Measurements from ENCODE around the gene ENPP7. TPM values are rescaled to one million over a fixed set of nuclear protein-coding genes. Genes with fewer than 3 reads are reported as not detected.

The ENPP7 gene
- total RNA-seq, 1 experiment from 2014 or later: not detected

DNA sequence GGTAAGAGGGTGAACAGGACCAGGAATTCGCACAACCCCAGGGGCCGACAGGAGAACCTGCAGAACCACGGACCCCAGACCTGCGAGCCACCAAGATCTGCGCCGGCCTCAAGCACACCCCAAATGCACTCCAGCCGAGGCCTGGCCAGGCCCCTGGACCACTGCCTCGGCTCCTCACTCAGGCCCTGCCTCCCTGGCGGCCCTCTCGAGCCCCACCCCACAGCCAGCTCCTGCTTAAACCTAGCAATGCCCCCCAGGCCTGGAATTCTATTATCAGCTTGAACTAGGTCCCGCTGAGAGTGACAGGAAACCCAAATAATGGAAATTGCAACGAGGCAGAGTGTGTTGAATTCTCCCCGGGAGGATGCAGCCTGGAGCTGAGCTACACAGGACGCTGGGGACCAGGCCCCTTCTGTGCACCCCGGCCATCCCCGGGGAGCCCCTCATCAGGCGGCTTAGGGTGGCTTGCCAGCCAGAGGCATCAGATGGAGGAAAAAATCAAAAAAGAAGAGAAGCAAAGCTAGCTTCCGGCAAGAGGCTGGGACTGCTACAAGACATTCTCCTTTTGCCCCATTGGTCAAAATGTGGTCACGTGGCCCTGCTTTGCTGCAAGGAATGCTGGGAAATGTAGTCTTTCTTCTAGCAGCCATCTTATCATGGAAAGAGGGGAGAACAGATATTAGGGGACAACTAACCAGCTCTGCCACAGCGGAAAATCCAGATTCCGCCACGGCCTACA, 2.4 kb upstream of the ENPP7 start:
- in situ Hi-C loops (cut with HindIII; ENCODE audit: low sequenced_read_pairs): no loop called here
- peak; percentile 97 for DNase-seq (ENCODE audit: low spot score)

DNA sequence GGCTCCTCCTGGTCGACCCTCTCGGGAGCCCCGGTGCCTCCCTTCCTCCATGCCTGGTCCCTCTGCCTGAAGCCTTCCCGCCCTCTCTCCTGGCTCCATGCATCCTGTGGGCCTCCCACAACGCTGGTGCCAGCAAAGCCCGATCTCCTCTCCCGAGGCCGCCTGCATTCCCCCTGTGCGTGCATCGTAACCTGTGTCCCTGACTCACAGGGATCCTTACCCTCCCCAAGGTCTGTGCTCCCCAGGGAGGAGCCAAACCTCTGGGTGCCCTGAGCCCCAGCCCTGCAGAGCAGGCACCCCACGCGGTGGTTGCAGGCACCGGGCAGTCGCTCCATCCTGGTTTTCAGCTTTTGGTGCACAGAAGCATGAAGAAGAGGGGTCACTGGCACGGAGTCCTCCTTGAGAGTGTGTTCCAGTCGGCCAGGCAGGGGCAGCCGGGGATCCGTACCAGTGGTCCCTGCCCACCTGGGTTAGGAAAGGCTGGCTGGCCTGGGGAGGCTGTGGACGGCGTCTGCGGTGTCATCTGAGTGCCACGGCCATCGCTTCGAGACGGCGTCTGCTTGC, 1.8 kb upstream of the ENPP7 start:
- in situ Hi-C loops (cut with HindIII; ENCODE audit: low sequenced_read_pairs): no loop called here
- no peak for DNase-seq (ENCODE audit: low spot score)

DNA sequence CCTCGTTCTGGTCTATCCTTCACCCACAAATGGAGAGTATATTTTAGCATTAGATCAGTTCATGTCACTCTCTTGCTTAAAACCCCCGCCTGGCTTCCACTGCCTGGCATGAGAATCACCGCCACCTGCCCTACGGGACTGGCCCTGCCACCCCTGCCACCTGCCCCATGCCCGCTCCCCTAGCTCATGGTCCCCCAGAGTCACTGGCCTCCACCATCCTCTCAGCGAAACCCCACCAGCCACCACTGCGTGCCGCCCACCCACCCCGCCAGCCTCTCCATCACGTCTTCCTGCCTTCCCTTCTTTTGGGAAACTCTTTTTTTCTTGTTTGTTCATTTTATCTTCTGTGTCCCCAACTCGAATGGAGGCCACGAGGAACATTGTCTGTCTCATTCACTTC, 982 bp upstream of the ENPP7 start:
- in situ Hi-C loops (cut with HindIII; ENCODE audit: low sequenced_read_pairs): no loop called here
- no peak for DNase-seq (ENCODE audit: low spot score)

DNA sequence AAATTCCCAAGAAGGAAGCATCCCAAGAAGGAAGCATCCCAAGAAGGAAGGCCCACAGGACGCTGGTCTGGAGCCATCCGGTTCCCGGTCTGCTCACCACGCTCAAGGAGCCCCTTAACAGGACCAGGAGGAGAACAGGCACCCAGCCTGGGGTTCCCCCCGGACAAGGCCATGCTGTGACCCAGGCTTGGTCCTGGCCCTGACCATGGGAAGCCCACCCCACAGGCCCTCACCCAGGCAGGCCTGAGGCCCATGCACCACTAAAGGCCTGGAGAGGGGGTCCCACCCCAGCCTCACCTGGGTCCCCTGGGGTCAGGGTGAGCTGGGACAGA, 340 bp upstream of the ENPP7 start:
- DNase-seq (ENCODE audit: low spot score): no peak
- in situ Hi-C loops (cut with HindIII; ENCODE audit: low sequenced_read_pairs): no loop called here

DNA sequence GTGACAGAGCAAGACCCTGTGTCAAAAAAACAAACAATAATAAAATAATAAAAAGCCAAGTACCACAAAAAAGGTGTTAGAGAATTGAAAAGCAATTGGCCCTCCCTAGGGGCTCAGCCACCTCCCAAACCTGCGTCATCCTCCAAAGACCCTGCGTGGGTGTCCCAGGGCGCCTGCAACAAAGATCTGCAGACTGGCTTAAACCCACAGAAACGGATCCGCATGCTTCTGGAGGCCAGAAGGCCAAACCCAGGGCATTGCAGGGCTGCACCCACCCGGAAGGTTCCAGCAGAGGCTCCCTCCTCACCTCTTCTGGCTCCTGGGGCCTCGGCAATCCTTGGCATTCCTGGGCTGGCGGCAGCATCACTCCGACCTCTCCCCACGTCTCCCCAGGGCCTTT, 1.5 kb downstream of the ENPP7 start:
- no peak for DNase-seq (ENCODE audit: low spot score)
- in situ Hi-C loops (cut with HindIII; ENCODE audit: low sequenced_read_pairs): no loop called here

DNA sequence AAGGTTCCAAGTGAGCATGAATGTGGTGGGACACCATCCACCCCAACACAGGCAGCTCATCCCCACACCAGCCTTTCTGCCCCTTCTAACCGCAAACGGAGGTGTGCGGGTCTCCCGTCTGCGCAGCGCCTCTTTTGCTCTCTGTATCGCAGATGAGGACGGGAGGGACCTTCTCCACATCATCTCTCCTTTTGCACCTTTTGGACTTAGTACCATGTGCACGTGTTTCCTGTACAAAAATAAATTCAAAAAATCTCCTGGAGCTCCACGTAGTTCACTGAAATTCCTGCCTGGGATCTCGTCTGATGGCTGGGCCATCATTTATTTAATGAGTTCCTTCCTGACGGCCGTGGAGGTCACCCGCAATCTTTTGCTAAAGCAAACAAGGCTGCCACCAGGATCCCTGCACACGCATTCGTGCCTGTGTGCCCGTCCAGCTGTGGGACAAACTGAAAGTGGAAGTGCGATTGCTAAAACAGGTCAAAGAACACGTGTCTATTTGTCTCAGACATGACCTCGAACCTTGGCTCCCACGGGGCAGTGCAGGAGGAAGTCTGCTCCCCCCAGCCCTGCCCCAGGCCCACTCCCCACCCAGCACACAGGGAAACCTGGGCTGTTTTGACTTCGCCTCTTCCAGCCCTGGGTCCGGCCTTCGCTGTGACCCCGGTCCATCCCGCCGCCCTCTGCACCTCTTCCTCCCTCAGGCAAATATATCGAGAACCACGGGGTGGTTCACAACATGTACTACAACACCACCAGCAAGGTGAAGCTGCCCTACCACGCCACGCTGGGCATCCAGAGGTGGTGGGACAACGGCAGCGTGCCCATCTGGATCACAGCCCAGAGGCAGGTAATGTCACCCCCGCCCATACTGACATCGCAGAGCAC, 2.3 kb downstream of the ENPP7 start:
- in situ Hi-C loops (cut with HindIII; ENCODE audit: low sequenced_read_pairs): no loop called here
- DNase-seq (ENCODE audit: low spot score): no peak

DNA sequence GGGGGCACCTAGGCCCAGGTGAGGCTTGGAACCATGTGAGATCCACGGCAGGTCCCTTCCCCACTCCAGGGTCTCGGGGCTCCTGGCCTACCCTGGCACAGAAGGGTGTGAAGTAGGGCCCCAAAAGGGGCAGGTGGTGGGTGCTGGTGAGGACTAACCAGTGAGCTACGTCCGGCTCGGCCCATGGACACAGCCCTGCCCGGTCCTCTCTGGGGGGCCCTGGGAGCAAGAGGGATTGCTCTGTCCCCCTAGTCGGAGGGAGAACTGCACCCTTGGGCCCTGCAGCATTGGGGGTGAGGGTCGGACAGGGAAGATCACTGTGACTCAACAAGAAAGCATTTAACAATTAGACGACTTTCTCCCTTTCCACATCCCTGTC, 2.9 kb downstream of the ENPP7 start:
- DNase-seq (ENCODE audit: low spot score): no peak
- in situ Hi-C loops (cut with HindIII; ENCODE audit: low sequenced_read_pairs): no loop called here

DNA sequence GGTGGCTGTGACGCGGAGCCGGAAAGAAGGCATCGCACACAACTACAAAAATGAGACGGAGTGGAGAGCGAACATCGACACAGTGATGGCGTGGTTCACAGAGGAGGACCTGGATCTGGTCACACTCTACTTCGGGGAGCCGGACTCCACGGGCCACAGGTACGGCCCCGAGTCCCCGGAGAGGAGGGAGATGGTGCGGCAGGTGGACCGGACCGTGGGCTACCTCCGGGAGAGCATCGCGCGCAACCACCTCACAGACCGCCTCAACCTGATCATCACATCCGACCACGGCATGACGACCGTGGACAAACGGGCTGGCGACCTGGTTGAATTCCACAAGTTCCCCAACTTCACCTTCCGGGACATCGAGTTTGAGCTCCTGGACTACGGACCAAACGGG, 4.4 kb downstream of the ENPP7 start:
- in situ Hi-C loops (cut with HindIII; ENCODE audit: low sequenced_read_pairs): no loop called here
- DNase-seq (ENCODE audit: low spot score): no peak

DNA sequence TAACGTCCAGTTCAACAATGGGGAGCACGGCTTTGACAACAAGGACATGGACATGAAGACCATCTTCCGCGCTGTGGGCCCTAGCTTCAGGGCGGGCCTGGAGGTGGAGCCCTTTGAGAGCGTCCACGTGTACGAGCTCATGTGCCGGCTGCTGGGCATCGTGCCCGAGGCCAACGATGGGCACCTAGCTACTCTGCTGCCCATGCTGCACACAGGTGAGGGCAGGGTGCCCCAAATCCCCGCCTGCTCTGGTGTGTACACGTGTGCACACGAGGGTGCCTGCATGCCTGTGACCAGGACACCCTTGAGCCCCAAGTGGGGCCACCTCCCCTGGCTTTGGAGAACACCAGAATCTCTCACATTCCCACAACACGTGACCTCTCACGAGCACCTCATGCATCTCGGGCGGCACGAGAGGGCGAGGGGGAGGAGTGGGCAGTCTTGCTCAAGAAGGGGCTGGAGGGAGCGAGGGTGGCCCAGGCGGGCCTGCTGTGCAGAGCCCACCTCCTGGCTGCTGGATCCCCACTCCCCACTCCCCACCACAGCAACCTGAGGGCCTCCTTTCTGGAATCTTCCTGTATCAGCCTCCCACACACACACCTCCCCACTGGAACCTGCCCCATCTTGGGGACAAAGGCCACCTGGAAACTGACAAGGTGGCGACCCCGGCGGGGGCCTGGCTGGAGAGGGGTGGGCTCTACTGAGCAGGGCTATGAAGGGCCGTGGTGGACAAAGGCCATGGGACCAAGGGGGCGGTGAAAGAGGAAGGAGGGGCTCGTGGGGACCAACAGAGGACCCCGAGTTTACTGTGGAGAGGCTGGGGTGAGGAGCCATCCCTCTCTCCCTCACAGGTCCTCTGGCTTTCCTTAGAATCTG, 6.5 kb downstream of the ENPP7 start:
- DNase-seq (ENCODE audit: low spot score): no peak
- in situ Hi-C loops (cut with HindIII; ENCODE audit: low sequenced_read_pairs): no loop called here

DNA sequence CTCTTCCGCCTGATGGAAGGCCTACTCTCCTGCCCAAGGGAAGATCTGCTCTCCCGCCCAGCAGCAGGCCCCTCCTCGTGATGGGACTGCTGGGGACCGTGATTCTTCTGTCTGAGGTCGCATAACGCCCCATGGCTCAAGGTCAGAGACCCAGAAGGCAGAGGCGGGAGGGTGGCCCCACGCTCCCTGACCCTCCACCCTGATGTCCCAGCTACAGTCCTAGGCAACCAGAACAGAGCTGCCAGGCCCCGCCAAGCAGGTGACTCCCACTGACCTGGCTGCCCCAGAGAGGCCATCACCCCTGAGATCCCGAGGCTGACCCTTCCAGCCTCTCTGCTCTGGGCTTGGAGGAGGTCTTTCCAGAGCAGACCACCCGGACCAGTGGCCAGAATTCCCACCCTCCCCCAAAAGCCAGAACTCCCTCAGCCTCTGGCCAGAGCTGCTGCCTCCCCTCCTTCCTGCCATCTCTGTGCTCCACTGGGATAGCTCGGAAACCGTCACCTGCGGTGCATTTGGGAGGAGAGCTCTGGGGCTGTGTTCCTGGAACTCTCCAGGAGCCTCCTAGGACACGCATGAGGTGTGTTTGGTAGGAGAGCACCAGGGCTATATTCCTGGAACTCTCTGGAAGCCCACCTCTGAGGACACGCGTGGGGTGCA, 7.3 kb downstream of the ENPP7 start:
- in situ Hi-C loops (cut with HindIII; ENCODE audit: low sequenced_read_pairs): no loop called here

DNA sequence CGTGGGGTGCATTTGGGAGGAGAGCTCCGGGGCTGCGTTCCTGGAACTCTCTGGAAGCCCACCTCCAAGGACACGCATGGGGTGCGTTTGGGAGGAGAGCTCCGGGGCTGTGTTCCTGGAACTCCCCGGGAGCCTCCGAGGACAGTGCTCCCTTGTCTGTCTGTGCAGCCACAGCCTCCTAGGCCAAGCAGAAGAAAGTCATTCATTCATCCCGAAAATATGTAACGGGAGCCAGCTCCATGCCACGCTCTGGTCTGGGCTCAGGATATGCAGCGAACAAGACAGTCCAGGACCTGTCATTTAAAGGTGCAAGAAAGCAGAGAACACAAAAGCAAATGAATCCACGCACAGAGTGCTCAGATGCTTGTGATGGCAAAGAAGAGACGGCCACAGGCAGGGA, 7.9 kb downstream of the ENPP7 start:
- in situ Hi-C loops (cut with HindIII; ENCODE audit: low sequenced_read_pairs): no loop called here
- no peak for DNase-seq (ENCODE audit: low spot score)

More for the DNA sequence above, 7.3 kb downstream of the ENPP7 start:
- DNase-seq (ENCODE audit: low spot score): no peak

DNA sequence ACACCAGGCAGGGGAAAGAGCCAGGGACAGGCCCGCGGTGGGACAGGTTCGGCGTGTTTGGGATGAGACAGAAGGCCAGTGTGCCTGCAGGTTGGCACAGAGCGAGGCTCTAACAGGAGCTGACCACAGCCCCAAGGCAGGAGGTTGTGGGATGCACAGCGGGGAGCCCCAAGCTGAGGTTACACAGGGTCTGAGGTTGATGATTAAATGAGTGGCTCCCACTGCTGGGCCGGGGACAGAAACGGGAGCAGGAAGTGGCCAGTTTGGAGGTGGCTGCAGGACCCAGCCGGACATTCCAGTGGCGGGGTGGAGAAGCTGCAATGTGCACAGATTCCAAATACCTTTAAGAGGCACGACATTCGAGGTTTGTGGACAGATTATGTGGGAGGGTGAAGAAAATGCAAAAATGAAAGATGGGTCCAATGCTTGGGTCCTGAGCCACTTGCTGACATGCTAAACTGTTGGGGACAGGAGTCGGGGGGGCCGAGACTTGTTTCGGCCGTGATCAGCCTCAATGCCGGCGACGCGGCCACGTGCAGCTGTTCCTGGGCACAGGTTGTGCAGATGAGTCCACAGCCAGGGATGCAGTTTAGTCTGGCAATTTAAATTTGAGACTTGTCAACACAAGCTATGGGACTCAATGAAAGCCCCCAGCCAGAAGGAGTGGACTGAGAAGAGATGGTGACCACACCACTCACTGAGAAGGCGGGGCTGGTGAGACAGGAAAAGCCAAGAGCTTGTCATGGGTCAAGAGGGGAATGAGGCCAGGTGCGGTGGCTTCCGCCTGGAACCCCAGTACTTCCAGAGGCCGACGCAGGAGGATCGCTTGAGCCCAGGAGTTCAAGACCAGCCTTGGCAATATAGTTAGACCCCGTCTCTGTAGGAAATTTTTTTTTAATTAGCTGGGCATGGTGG, 8.7 kb downstream of the ENPP7 start:
- in situ Hi-C loops (cut with HindIII; ENCODE audit: low sequenced_read_pairs): loop anchor here (10.0 kb wide), 1 partner anchor 55 kb away; the partner anchor contains the start of gene CBX8
- no peak for DNase-seq (ENCODE audit: low spot score)

DNA sequence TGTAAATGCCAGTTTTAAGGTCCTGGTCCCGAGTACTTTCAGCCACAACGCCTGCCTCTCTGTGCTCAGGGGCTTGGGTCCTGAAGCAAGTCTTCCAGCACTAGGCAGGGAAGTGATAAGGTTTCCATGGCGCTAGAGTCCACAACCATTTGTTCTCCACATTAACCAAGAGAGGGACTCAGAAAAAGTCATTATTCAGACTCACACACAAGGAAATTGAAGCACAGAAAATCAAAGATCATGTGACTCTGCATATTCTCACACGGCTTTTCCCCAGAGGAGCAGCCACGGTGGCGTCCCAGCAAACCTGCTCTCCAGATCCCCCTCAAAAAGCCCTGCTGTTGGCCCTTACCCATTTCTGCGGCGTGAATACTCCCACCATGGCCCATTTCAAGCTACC, 9.7 kb downstream of the ENPP7 start:
- DNase-seq (ENCODE audit: low spot score): no peak
- in situ Hi-C loops (cut with HindIII; ENCODE audit: low sequenced_read_pairs): loop anchor here (10.0 kb wide), 1 partner anchor 54 kb away; the partner anchor contains the start of gene CBX8

DNA sequence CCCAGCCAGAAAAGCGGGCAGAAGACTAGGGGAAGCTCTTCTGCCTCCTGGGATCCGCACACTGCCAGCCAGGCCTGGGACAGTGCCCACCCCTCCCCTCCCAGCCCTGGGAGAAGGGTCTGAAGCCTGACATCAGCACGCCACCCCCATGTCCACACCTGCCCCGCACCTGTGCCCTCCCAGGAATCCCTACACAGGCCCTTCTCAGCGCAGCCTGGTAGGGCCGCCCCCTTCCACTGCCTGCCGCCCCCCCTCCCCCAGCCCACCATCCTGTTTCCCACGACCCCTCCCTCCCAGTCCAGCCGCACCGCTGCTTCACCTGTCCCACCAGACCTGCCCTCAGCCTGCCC, 10.6 kb downstream of the ENPP7 start:
- no peak for DNase-seq (ENCODE audit: low spot score)
- in situ Hi-C loops (cut with HindIII; ENCODE audit: low sequenced_read_pairs): loop anchor here (10.0 kb wide), 1 partner anchor 53 kb away; the partner anchor contains the start of gene CBX8

DNA sequence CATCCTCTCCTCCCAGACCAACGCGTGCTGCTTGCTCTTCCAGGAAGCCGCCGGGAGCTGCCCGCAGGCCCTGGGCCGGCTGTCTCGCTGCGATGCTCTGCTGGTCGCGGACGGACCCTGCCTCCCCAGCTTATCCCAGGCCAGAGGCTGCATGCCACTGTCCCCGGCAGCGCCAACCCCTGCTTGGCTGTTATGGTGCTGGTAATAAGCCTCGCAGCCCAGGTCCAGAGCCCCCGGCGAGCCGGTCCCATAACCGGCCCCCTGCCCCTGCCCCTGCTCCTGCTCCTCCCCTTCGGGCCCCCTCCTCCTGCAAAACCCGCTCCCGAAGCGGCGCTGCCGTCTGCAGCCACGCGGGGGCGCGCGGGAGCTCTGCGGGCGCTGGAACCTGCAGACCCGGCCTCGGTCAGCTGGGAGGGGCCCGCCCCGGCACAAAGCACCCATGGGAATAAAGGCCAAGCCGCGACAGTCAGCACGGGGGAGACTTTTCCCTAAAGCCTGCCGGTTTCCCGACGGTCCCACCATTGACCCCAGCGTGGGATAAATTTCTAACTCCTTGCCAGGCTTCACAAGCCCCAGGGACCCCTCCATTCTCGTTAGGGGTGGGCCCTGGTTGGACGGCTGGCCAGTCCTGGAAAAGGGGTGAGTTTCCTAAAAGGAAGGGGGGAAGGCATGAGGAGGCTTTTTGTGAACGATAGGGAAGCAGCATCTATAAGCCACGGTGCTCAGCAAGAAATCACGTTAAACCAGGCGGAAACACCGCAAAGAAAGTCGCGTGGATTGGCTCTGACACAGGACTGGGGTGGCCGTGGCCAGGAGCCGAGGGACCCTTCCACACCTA, 11.2 kb downstream of the ENPP7 start:
- in situ Hi-C loops (cut with HindIII; ENCODE audit: low sequenced_read_pairs): loop anchor here (10.0 kb wide), 1 partner anchor 53 kb away; the partner anchor contains the start of gene CBX8
- DNase-seq (ENCODE audit: low spot score): peak; percentile 67

DNA sequence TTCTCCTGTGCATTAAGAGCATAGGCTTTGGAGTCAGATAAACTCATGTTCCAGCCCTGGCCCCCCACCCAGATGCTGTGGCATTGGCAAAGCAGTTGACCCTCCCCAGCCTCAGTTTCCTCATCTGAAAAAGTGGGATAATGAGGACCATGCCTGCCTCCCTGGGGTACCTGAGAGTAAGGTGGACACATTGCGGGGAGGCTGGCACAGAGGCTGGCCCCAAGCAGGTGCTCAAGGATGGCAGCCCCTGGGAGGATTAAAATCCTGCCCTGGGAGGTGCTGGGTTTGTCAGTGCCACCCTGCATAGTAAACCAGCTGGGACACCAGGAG, 11.8 kb downstream of the ENPP7 start:
- in situ Hi-C loops (cut with HindIII; ENCODE audit: low sequenced_read_pairs): loop anchor here (10.0 kb wide), 1 partner anchor 52 kb away; the partner anchor contains the start of gene CBX8

DNA sequence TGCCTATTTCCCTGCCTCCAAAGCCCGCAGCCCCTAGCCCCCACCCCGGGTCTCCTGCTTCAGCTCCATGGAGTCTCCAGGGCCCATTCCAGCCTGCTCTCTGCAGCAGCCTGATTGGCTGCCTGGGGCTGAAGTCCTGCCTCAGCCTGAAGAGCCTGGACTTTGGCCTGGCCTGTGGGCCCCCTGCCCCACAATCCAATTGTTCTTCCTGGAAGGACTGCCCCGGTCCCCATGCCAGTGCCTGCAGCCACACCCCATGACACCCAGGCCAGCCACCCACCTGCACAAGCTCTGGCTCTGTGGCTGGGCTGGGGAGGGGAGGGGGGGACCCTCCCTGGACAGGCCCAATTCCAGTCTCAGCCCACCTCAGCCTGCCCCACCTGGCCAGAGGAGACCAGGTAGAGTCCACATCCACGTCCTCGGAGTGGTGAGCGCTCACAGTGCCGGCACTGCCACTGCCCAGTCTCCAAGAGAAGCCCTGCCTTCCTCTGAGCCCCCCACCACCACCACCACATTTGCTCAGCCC, 12.3 kb downstream of the ENPP7 start:
- in situ Hi-C loops (cut with HindIII; ENCODE audit: low sequenced_read_pairs): loop anchor here (10.0 kb wide), 1 partner anchor 52 kb away; the partner anchor contains the start of gene CBX8
- no peak for DNase-seq (ENCODE audit: low spot score)

More for the DNA sequence above, 11.8 kb downstream of the ENPP7 start:
- no peak for DNase-seq (ENCODE audit: low spot score)

Data from G401 (cell line).